GM20000 (cell line): ENCODE measurements around the gene MYO3B.

Experiments
- DNase-seq: peaks from one replicate; pipeline ENCODE4 v3.0.0; 2012; ENCODE audit warnings: low spot score
- TF ChIP-seq, protein P1 (sequence below): IDR thresholded peaks from 2 replicates; pipeline ENCODE4 v1.5.1; 2012; ENCODE audit warnings: mild to moderate bottlenecking, control low read depth; ENCODE audit errors: extremely low read depth, missing control alignments

Gene MYO3B

DNA sequence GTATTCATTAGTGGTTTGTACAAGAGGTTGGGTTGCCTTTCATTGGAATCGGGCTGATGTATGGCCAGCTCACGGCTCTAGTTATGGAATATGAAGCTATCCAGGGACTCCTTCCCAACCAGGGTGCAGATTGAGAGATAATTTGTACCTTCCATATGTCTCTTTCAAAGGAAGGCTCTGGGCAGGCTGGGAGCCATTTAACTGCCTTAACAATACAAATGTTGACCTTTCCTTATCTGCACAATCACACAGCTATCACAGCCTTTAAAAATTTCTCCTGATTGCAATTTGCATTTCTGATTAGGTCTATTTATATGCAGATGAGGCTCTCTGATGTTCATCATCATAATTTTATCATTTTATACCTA, 58.7 kb downstream of the MYO3B start:
- TF ChIP-seq, protein P1, sequence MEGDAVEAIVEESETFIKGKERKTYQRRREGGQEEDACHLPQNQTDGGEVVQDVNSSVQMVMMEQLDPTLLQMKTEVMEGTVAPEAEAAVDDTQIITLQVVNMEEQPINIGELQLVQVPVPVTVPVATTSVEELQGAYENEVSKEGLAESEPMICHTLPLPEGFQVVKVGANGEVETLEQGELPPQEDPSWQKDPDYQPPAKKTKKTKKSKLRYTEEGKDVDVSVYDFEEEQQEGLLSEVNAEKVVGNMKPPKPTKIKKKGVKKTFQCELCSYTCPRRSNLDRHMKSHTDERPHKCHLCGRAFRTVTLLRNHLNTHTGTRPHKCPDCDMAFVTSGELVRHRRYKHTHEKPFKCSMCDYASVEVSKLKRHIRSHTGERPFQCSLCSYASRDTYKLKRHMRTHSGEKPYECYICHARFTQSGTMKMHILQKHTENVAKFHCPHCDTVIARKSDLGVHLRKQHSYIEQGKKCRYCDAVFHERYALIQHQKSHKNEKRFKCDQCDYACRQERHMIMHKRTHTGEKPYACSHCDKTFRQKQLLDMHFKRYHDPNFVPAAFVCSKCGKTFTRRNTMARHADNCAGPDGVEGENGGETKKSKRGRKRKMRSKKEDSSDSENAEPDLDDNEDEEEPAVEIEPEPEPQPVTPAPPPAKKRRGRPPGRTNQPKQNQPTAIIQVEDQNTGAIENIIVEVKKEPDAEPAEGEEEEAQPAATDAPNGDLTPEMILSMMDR, result no peak
- DNase-seq, result no peak

DNA sequence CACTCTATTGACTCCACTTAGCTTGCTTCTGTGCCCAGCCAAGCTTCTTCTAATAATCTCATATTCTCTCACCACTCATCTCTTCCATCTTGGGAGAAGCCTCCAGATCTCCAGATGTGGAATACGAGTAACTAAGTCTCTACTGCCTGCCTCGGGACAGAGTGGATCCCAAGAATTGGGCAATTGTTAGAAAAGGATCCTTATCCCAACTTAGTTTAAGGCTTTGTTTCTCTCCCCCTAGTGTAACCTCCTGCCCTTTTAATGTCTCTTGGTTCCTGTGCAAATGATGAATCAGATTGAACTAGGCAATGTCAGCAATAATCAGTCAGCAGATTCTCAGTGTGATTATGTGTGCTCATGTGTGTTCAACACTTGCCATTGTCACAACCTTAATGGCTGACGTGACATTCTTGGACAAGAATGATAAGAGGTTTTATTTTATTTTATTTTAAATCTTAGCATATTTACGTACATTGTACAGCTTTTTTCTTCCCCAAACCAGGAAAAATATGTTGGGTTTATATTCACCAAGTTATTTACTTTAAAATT, 59.7 kb downstream of the MYO3B start:
- DNase-seq, result no peak
- TF ChIP-seq, protein P1, result no peak

- TF ChIP-seq, protein P1, result no peak
These were observed 60.8 kb downstream of the MYO3B start for GRCh38 chr2:170238776-170239175.

GRCh38 chr2:170240629-170241028, 62.7 kb downstream of the MYO3B start:
- no peak for DNase-seq
- TF ChIP-seq, protein P1, result no peak

More at GRCh38 chr2:170238776-170239175, 60.8 kb downstream of the MYO3B start:
- DNase-seq, result no peak

DNA sequence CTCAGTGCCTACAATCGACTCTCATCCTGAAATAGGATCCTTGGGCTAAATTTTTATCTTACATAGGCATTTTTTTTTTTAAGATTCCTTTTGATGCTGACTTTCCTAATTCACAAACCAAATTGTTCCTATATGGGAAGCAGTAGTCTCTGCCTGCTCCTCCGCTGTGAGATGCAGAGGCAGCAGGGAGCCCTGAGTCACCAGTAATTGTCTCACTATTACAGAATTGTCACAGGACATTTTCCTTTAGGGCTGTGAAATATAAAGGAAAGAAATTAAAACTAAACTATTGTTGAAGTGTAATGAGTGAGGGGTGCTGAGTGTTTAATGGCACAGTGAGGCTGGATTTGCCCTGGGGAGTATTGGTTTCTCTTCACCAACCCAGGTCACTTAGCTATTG, 63.8 kb downstream of the MYO3B start:
- TF ChIP-seq, protein P1, result no peak
- no peak for DNase-seq

DNA sequence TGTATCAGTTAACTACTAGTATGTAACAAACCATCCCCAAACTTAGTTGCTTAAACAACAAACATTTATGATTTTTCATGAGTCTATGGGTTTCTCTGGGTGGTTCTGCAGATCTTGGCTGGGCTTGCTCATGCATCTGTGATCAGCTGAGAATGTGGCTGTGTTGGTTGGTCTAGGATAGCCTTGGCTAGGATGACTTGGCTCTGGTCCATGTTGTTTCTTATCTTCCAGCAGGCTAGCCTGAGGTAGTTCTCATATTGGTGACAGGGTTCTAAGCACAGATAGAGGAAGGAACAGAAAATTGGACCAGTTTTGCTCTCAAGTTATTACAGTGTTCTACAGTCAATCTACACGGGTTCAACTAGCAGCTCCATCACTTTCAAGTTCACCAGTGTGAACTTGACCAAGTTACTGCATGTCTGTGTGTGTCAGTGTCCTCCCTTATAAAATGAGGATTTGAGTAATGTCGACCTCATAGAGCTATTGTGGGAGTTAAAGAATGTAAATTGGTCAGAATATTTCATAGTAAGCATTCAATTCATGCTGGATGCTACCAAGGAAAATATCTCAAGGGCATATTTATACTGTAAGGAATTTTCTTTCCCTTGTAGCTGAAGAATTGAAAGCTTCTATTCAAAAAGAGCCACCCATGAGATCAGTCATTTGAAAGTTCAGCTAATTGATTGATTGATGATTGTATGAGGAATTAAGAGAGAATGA, 65.3 kb downstream of the MYO3B start:
- TF ChIP-seq, protein P1, result no peak
- no peak for DNase-seq

DNA sequence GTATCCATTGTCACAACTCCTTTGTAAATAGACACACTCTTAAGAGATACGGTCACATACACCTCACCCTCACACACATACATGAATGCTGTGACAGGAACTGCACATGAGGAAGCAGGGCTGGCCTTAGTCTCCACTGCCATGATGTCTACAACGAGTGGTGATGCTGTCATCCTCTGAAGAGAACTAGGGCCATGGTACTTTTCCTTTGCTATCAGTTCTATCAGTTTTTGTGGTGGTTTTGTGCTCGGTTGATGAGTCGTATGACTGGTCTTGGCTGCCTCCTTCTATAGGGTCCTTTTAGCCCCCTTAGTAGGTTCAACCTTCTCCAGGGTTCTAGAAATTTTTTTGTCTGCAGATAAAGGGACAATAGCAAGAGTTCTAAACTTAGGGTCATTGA, 66.0 kb downstream of the MYO3B start:
- no peak for DNase-seq
- TF ChIP-seq, protein P1, result no peak
